Iris pigment epithelial cell (primary cell): Measurements from ENCODE around the gene ANKRD28.
"Not testable (repeated sequence)": the region's sequence is repeated elsewhere in the genome, so short reads cannot be mapped to it uniquely, and the experiment has no call there.

Source experiments
- DNase-seq: peaks from one replicate; pipeline ENCODE4 v3.0.0-alpha.2; 2011; ENCODE audit warnings: low read depth

ANKRD28 gene

GRCh38 chr3:15797642-15798303 is at the start of gene ANKRD28:
Gene ANKRD28, minus strand, starts transcription at chr3:15797979. Its CDS starts 1,458 bp downstream, at chr3:15796521.
- DNase-seq, result peak; percentile 98

GRCh38 chr3:15847239-15847638 is 49.5 kb upstream of the ANKRD28 start:
- DNase-seq, result no peak

GRCh38 chr3:15846606-15847005 is 48.8 kb upstream of the ANKRD28 start:
- no peak for DNase-seq

GRCh38 chr3:15845475-15845874 is 47.7 kb upstream of the ANKRD28 start:
- DNase-seq, result no peak

- DNase-seq, result no peak
Observed at GRCh38 chr3:15844889-15845288, 47.1 kb upstream of the ANKRD28 start.

- DNase-seq, result not testable (repeated sequence)
Observed at GRCh38 chr3:15841091-15841973, 43.6 kb upstream of the ANKRD28 start.

- DNase-seq, result no peak
Observed at GRCh38 chr3:15839568-15839967, 41.8 kb upstream of the ANKRD28 start.

- no peak for DNase-seq
Observed at GRCh38 chr3:15831927-15832326, 34.1 kb upstream of the ANKRD28 start.

- DNase-seq, result no peak
Observed at GRCh38 chr3:15825016-15825415, 27.2 kb upstream of the ANKRD28 start.

- DNase-seq, result no peak
Observed at GRCh38 chr3:15823092-15823491, 25.3 kb upstream of the ANKRD28 start.

GRCh38 chr3:15822281-15822680 is 24.5 kb upstream of the ANKRD28 start:
- DNase-seq, result no peak

GRCh38 chr3:15820911-15821310 is 23.1 kb upstream of the ANKRD28 start:
- DNase-seq, result no peak

GRCh38 chr3:15819576-15819975 is 21.8 kb upstream of the ANKRD28 start:
- DNase-seq, result no peak

- no peak for DNase-seq
Observed at GRCh38 chr3:15819043-15819442, 21.3 kb upstream of the ANKRD28 start.

GRCh38 chr3:15815696-15816095 is 17.9 kb upstream of the ANKRD28 start:
- peak; percentile 74 for DNase-seq

GRCh38 chr3:15813079-15813478 is 15.3 kb upstream of the ANKRD28 start:
- DNase-seq, result not testable (repeated sequence)

GRCh38 chr3:15812183-15812582 is 14.4 kb upstream of the ANKRD28 start:
- DNase-seq, result no peak

- DNase-seq, result no peak
Observed at GRCh38 chr3:15810702-15811101, 12.9 kb upstream of the ANKRD28 start.

GRCh38 chr3:15809313-15809712 is 11.5 kb upstream of the ANKRD28 start:
- no peak for DNase-seq

- no peak for DNase-seq
Observed at GRCh38 chr3:15808679-15809310, 11.0 kb upstream of the ANKRD28 start.

GRCh38 chr3:15805756-15806266 is 8.0 kb upstream of the ANKRD28 start:
- DNase-seq, result peak; percentile 90

- no peak for DNase-seq
Observed at GRCh38 chr3:15804553-15805095, 6.8 kb upstream of the ANKRD28 start.
